ENCODE results near the gene NEDD9. TPM values are rescaled to one million over a fixed set of nuclear protein-coding genes. Genes with fewer than 3 reads are reported as not detected.

Gene NEDD9
- total and polyA plus RNA-seq, 5 donors: 20.9 to 38.0 (median 25.9) TPM

DNA sequence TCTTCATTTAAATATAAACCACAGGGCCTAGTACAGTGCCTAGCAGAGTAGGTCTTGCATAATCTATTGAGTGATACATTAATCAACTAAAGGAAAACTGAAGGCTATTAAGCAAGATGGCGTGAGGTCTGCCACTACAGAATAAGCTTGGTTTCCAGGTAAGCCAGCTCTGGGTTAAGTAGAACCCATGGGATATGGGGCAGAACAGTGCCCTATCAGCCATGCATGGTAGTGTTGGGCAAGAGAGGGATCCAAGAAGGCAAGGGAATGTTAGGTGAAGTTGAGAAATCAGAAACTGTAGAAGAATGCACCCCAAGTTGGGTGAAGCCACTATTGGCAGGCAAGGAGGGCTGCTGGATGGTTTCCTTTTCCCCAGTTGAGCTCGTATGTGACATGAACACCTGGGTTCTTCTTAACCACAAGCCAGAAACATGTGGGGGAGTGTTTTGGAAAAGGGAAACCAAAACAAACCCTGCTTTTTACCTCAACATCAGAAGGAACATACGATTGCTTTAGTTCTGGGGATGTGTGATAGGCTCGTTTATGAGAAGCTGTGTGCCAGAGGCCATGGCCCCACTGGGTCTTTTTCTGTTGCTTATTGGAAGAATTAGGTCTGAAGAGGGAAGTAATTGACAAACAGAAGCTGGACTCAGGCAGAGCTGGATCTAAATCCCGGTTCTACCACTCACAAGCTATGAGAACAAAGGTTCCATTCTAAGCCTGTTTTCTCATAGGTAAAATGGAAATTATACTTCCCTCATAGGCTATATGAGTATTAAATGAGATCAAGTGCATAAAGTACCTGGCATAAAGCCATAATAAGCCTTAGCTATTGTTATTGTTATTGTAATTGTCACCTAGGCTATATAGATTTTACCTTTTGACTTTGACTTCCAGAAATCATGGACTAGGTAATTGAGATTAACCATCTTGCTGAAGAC, 33.5 kb downstream of the NEDD9 start:
- Histone ChIP-seq H3K27ac (ENCODE audit: low read length) (no peak overlapping the region), H3K4me1 (ENCODE audit: control insufficient read depth, insufficient read depth, low read length) (peaks cover 25% of the 10 kb centered on the region), H3K4me3 (ENCODE audit: low read length) (no peak overlapping the region), H3K9me3 (ENCODE audit: control insufficient read depth, low read length) (no peaks in the 10 kb centered on the region), H3K27me3 (ENCODE audit: control insufficient read depth, insufficient read depth) (no peaks in the 10 kb centered on the region)
- no peak for DNase-seq
- no peak for ATAC-seq
- 74% methylated on average over 5 of the region's 5 CpGs for WGBS
- intact Hi-C loops (cut with DNase I): no loop called here

DNA sequence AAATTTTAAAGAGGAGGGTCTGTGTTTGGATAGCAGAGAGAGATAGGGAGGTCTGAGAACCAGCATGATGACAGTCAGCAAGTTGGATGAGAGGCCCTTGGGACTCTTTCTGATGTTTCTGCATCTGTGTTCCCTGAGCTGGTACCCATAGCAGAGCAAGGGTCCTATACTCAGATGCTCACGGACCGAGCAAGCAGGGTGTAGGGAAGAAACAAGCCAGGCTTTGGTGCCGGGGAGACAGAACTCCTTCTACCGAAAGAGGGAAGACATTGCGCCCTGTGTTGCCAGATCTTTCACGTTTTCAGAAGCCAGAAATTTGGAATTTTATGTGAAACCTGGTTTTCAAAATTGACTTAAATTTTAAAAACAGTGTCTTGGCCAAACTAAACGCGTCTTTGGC, 34.6 kb downstream of the NEDD9 start:
- intact Hi-C loops (cut with DNase I): no loop called here
- no peak for DNase-seq
- WGBS: 90% methylated on average over 8 of the region's 8 CpGs
- Histone ChIP-seq H3K4me3 (ENCODE audit: low read length) (no peak overlapping the region), H3K27me3 (ENCODE audit: control insufficient read depth, insufficient read depth) (no peaks in the 10 kb centered on the region), H3K9me3 (ENCODE audit: control insufficient read depth, low read length) (no peaks in the 10 kb centered on the region), H3K4me1 (ENCODE audit: control insufficient read depth, insufficient read depth, low read length) (peaks cover 21% of the 10 kb centered on the region), H3K27ac (ENCODE audit: low read length) (no peak overlapping the region)
- ATAC-seq: no peak

DNA sequence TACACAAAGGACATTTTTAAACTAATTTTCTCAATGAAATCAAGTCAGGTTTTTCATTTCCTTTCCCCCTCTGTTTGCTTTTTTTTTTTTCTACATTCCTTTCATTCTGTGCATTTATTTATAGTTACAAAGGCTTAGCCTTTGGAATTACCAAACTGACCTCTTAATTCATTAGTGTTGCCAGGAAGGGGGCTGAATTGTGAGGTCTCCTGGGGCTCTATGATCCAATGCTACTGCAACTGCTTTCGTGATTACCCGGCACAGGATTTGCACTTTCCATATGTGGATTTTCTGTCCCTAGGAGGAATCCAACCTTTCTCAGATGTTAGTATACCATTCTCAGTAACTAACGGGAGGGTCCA, 35.3 kb downstream of the NEDD9 start:
- 41% methylated on average over 3 of the region's 3 CpGs for WGBS
- Histone ChIP-seq H3K4me3 (ENCODE audit: low read length) (no peak overlapping the region), H3K27me3 (ENCODE audit: control insufficient read depth, insufficient read depth) (no peaks in the 10 kb centered on the region), H3K9me3 (ENCODE audit: control insufficient read depth, low read length) (no peaks in the 10 kb centered on the region), H3K27ac (ENCODE audit: low read length) (peak overlapping the region; percentile 74), H3K4me1 (ENCODE audit: control insufficient read depth, insufficient read depth, low read length) (peaks cover 17% of the 10 kb centered on the region)
- DNase-seq (no peak), ATAC-seq (no peak)
- intact Hi-C loops (cut with DNase I): no loop called here

DNA sequence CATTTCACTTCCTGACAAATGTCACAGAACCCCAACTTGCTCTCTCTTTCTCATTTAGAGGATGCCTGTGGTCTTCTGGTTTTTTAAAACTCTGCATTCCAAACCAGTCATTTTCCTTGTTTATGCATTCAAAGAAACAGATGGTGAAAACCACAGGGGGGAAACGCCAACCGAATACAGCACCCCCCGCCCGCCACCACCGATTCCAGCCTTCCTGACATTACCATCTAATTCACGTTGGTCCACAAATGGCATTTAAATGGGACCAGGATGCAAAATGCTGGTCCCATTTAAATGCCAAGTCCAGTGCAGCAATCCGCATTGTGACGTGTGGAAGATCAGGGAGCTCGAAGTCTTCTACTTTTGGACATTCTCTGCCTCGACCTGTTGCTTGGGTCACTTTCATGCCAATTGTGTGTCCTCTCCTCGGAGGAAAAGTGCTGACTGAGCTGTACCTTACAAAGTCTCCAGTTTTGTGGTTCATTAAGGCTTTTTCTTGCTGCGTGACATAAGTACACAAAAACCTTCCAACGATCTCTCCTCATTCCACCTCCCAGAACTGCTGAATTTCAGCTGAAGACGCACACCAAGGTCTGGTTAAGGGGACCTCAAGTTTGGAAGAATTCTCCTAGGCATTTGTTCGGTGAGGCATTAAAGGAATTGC, 35.8 kb downstream of the NEDD9 start:
- Histone ChIP-seq H3K4me3 (ENCODE audit: low read length) (no peak overlapping the region), H3K27me3 (ENCODE audit: control insufficient read depth, insufficient read depth) (no peaks in the 10 kb centered on the region), H3K9me3 (ENCODE audit: control insufficient read depth, low read length) (no peaks in the 10 kb centered on the region), H3K4me1 (ENCODE audit: control insufficient read depth, insufficient read depth, low read length) (peaks cover 17% of the 10 kb centered on the region), H3K27ac (ENCODE audit: low read length) (peak overlapping the region; percentile 74)
- ATAC-seq (no peak), DNase-seq (no peak)
- 62% methylated on average over 15 of the region's 15 CpGs for WGBS
- intact Hi-C loops (cut with DNase I): no loop called here

DNA sequence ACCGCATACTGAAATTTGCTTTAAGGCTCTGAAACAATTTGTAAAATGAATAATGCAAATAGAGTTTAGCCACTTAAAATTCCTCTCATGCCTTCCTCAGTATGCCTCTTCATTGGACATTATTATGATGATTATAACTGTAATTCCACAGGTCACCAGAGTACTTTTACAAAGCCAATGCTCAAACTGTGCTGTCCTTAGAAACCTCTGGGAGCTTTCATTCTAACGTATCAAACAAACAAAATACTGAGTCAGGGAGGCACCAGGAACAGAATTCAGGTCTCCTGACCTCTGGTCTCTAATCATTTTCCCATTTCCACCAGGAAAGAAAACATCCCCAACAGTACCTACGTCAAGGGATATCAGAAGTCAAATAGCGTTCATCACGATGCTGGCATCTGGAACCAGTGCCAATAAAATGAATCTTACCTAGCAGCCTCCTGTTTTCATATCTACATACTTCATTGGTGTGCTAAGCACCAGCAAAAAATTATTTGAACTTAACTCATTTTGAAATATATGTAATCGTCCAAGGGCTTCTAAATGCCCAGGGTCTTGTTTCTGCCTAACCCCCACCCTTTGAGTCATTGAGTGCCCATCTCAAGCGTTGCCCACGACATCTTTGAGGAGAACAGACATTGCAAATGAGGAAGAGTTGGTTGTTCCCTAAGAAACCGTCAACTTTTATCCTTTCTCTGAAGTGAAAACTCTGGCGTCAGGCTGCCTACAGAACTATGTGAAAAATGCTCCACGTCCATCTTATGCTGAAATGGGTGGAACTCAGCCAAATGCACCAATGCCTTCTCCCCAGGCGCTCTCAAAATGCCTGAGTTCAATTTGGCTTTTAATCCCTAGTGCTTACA, 37.9 kb downstream of the NEDD9 start:
- ATAC-seq (peak; percentile 75 to 76), DNase-seq (no peak)
- intact Hi-C loops (cut with DNase I): no loop called here
- Histone ChIP-seq H3K27me3 (ENCODE audit: control insufficient read depth, insufficient read depth) (no peaks in the 10 kb centered on the region), H3K27ac (ENCODE audit: low read length) (peak overlapping the region; percentile 80), H3K4me1 (ENCODE audit: control insufficient read depth, insufficient read depth, low read length) (peaks cover 13% of the 10 kb centered on the region), H3K4me3 (ENCODE audit: low read length) (peak overlapping the region; percentile 18), H3K9me3 (ENCODE audit: control insufficient read depth, low read length) (no peaks in the 10 kb centered on the region)
- WGBS: 35% methylated on average over 12 of the region's 12 CpGs

DNA sequence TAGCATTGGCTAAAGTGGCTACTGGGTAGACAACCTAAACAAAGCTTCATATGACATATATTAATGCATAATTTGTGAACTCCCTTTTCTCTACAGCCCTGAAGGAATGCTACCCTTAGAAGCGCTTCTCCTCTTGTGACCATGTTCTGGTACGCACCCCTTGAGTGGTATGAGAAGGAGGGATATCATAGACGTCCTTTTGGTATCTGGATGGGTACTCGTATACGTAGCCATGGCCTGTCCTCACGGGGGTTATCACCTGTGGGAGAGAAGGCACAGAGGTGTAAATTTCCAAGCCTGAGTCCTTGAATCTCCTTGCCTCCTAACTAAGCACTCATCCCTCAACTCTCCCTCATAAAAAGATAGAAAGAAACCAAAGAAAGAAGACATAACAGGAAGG, 39.0 kb downstream of the NEDD9 start:
- Histone ChIP-seq H3K9me3 (ENCODE audit: control insufficient read depth, low read length) (no peaks in the 10 kb centered on the region), H3K27ac (ENCODE audit: low read length) (peak overlapping the region; percentile 5), H3K4me1 (ENCODE audit: control insufficient read depth, insufficient read depth, low read length) (peaks cover 9% of the 10 kb centered on the region), H3K27me3 (ENCODE audit: control insufficient read depth, insufficient read depth) (no peaks in the 10 kb centered on the region), H3K4me3 (ENCODE audit: low read length) (no peak overlapping the region)
- intact Hi-C loops (cut with DNase I): no loop called here
- DNase-seq (no peak), ATAC-seq (no peak)
- 91% methylated on average over 6 of the region's 6 CpGs for WGBS

DNA sequence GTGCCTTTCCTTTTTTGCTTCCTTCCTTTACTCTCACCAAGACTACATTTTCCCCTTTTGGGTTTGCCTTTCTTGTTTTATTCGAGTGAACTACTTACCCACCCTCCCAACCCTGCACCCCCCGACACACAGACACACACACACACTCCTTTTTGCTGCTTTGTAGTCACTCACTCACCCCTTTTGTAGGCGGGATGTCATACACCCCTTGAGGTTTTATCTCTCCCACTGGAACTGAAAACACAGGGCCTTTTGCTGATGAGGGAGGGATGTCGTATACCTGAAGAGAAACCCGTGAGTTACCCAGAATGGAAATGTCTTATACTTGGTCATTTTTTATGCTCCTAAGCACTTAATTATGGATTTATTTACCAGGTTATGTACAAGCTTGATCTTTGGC, 40.3 kb downstream of the NEDD9 start:
- no peak overlapping the region for H3K4me3 ChIP-seq (ENCODE audit: low read length)
- DNase-seq: no peak
- no peaks in the 10 kb centered on the region for H3K27me3 ChIP-seq (ENCODE audit: control insufficient read depth, insufficient read depth)
- no peak overlapping the region for H3K27ac ChIP-seq (ENCODE audit: low read length)
- H3K4me1 ChIP-seq (ENCODE audit: control insufficient read depth, insufficient read depth, low read length): peaks cover 7% of the 10 kb centered on the region
- 69% methylated on average over 5 of the region's 5 CpGs for WGBS
- no peaks in the 10 kb centered on the region for H3K9me3 ChIP-seq (ENCODE audit: control insufficient read depth, low read length)
- intact Hi-C loops (cut with DNase I): no loop called here
- ATAC-seq: no peak

DNA sequence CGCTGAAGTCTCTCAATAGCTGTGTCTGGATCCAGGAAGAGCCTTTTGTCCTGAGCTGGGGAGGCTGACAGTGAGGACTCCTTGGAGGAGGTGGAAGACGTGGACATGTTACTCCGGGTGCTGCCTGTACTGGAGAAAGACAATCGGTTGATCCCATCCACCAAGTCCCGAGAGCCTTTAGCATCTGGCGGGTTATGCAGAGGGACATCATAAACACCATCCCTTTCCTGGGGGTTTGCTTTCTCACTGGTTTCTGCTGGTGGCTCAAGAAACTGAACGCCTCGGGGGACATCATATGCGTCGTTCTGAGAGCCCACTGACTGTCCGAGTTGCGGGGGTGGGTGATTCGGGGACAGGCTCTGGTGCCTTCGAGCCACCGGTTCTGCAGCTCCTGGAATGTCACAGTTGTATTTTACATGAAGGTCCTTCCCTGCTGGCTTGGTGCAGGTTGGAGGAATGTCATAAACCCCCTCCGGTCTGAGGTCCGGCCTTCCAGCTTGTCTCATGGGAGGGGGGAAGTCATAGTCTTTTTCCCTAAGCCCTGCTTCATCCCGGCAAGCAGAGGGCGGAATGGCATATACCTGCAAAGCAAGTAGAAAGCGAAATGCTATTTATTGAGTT, 41.7 kb downstream of the NEDD9 start:
- intact Hi-C loops (cut with DNase I): no loop called here
- WGBS: 90% methylated on average over 20 of the region's 20 CpGs
- H3K27me3 ChIP-seq (ENCODE audit: control insufficient read depth, insufficient read depth): no peaks in the 10 kb centered on the region
- DNase-seq (peak in 1 of 3 donors; percentile 30), ATAC-seq (no peak)
- H3K4me1 ChIP-seq (ENCODE audit: control insufficient read depth, insufficient read depth, low read length): peaks cover 7% of the 10 kb centered on the region
- H3K27ac ChIP-seq (ENCODE audit: low read length): no peak overlapping the region
- no peak overlapping the region for H3K4me3 ChIP-seq (ENCODE audit: low read length)
- no peaks in the 10 kb centered on the region for H3K9me3 ChIP-seq (ENCODE audit: control insufficient read depth, low read length)

DNA sequence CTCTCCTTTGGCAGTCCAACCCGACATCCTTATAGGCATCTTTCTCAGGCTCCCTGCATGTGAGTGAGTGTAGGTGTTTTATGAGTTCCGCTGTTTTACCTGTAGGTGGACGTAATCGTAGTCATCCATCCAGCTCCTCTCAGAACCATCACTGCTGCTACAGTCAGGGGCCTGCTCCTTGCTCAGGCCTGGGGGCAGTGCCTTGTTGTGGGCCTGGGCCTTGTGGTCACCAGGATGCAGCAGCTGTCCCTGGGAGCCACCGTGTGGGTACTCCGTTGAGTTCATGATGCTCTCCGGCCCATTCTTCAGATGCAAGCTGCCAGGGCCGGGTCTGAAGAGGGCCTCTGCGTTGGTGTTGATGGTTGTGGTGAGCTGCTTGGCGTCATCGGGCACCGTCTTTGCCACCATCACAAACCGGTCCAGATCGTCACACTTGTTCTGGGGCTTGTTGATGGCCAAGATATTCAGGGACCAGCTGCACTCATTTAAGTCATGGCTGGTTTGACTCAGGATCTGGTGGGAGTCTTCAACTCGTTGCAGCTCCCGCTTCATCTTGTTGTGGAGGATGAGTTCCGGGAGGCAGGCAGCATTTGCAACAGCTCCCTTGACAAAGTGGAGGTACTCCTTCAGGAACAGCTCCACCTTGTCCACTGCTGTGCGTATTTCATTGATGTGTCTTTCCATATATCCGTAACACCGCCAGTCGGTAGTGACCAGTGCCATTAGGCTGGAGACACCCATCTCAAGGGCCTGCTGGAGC, 42.4 kb downstream of the NEDD9 start:
- no peak for ATAC-seq
- H3K27me3 ChIP-seq (ENCODE audit: control insufficient read depth, insufficient read depth): no peaks in the 10 kb centered on the region
- H3K4me1 ChIP-seq (ENCODE audit: control insufficient read depth, insufficient read depth, low read length): peaks cover 4% of the 10 kb centered on the region
- DNase-seq: peak in 1 of 3 donors; percentile 39
- H3K27ac ChIP-seq (ENCODE audit: low read length): no peak overlapping the region
- intact Hi-C loops (cut with DNase I): no loop called here
- 97% methylated on average over 21 of the region's 21 CpGs for WGBS
- H3K9me3 ChIP-seq (ENCODE audit: control insufficient read depth, low read length): no peaks in the 10 kb centered on the region
- H3K4me3 ChIP-seq (ENCODE audit: low read length): no peak overlapping the region
